Mononuclear cell (primary cell): ENCODE results near the gene PLEKHO1. TPM values are rescaled to one million over a fixed set of nuclear protein-coding genes. Genes with fewer than 3 reads are reported as not detected.
A peak's percentile ranks its signal among the peaks of the same experiment; 100 is the strongest.
"Not testable (repeated sequence)": the region's sequence is repeated elsewhere in the genome, so short reads cannot be mapped to it uniquely, and the experiment has no call there.

Experiments used
- H3K27me3 ChIP-seq: 2 replicates; pipeline ENCODE4 v1.6.0; 2011; ENCODE audit warnings: low read length, control low read depth; ENCODE audit not compliant: insufficient read depth
- H3K4me1 ChIP-seq: 2 replicates; pipeline ENCODE4 v1.5.1; 2011; ENCODE audit warnings: mild to moderate bottlenecking, low read length, control low read depth; ENCODE audit not compliant: insufficient read depth
- H3K4me3 ChIP-seq: 2 replicates; pipeline ENCODE4 v1.5.1; 2011; ENCODE audit warnings: mild to moderate bottlenecking, low read length, moderate library complexity
- H3K9me3 ChIP-seq: 2 replicates; pipeline ENCODE4 v1.5.1; 2011; ENCODE audit warnings: low read depth, mild to moderate bottlenecking, control low read depth, low read length
- total RNA-seq: library from RNA; depleted of rRNA; stranded (reverse); fragments of >200 nt; gene quantifications from one replicate; pipeline ENCODE4 v1.2.3, GENCODE V29; 2012

PLEKHO1 gene
- total RNA-seq, 1 donor, result 80.9 TPM

DNA sequence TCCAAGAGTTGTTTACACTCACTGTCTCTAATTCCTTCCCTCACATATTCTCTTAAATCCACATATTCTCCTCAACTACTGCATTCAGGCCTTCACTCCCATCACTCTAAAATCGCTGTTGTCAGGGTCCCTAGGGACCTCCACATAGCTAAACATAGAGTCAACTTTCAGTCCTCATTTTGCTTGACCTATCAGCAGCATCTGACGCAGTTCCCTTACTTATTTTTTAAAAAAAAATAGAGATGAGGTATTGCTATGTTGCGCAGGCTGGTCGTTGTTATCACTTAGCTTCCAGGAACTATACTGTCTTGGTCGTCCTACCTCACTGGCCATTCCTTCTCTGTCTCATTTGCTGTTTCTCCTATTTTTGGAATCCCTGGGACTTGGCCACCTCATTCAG is 11.7 kb upstream of the PLEKHO1 start:
- Histone ChIP-seq H3K27me3 (no peaks in the 10 kb centered on the region), H3K9me3 (no peaks in the 10 kb centered on the region), H3K4me1 (no peaks in the 10 kb centered on the region), H3K4me3 (no peak overlapping the region)

DNA sequence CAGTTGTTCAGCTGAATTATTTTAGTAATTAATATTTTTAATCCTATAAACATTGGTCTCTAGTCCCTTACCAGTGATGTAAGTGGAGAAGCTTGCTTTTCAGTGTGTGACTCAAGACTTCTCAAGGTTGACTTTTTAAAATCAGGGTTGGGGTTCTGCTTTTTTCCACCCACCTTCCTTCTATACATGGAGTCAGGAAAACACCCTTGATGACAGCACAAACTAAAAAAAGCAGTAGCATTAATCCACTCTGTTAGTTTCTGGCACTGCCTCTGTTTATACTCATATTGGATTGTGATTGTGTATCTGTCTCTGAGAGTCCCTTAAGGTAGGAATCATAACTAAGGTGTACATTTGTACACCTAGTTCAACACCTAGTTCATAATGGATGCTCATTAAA is 8.3 kb upstream of the PLEKHO1 start:
- no peaks in the 10 kb centered on the region for H3K27me3 ChIP-seq
- H3K4me3 ChIP-seq, result no peak overlapping the region
- H3K9me3 ChIP-seq, result no peaks in the 10 kb centered on the region
- peaks cover 8% of the 10 kb centered on the region for H3K4me1 ChIP-seq

DNA sequence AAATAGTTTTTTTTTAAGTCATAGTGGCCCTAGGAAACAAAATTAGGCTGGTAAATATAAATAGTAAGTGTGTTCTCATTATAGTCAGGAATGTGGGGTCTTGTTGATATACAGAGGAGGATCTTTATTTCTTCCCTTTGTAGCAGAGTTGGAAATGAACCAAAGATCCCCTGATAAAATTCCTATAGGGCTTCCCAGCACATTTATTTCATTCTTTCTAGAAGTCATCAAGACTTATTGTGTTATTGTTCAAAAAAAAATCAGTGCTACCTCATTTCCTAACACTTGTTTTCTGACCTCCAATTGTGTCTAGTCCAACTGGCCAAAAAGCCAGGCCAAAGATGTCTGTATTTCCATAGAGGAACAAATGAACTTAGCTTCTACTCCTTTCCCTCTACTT is 7.6 kb upstream of the PLEKHO1 start:
- Histone ChIP-seq H3K4me1 (peaks cover 12% of the 10 kb centered on the region), H3K4me3 (no peak overlapping the region), H3K9me3 (no peaks in the 10 kb centered on the region), H3K27me3 (no peaks in the 10 kb centered on the region)

DNA sequence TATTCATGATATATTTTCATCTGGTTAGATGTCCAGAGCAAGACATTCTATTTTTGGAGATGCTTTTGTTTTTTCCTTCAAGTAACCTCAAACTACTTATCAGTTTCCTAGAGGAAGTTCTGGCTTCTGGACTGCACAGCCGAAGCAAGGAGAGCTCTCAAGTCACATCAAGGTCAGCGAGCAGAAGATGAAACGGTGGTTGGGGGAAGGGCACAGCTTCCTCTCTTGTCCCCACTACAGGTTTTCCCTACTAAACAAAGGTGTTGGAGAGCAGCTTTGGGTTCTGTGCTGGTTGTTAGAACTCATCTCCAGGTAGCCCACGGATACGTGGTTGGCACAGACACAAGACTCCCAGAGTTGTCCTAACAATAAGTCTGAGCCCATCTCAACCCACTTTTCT is 5.1 kb upstream of the PLEKHO1 start:
- H3K4me3 ChIP-seq, result no peak overlapping the region
- no peaks in the 10 kb centered on the region for H3K9me3 ChIP-seq
- peaks cover 31% of the 10 kb centered on the region for H3K4me1 ChIP-seq
- H3K27me3 ChIP-seq, result no peaks in the 10 kb centered on the region

DNA sequence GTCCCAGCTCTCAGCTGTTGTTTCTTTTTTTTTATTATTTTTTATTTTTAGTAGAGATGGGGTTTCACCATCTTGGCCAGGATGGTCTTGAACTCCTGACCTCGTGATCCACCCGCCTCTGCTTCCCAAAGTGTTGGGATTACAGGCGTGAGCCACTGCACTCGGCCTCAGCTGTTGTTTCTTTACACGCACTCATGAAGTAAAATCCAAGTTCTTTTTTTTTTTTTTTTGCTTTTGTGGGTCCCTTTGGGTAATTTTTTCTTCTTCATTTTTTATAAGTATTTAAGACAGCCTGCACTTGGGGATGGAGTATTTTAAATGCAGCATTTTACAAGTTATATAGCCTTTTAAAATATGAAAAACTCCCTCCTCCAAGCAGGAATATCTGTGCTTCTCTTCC is 3.7 kb upstream of the PLEKHO1 start:
- H3K4me3 ChIP-seq, H3K27me3 ChIP-seq, H3K9me3 ChIP-seq: not testable (repeated sequence)
- H3K4me1 ChIP-seq, result peaks cover 34% of the 10 kb centered on the region

DNA sequence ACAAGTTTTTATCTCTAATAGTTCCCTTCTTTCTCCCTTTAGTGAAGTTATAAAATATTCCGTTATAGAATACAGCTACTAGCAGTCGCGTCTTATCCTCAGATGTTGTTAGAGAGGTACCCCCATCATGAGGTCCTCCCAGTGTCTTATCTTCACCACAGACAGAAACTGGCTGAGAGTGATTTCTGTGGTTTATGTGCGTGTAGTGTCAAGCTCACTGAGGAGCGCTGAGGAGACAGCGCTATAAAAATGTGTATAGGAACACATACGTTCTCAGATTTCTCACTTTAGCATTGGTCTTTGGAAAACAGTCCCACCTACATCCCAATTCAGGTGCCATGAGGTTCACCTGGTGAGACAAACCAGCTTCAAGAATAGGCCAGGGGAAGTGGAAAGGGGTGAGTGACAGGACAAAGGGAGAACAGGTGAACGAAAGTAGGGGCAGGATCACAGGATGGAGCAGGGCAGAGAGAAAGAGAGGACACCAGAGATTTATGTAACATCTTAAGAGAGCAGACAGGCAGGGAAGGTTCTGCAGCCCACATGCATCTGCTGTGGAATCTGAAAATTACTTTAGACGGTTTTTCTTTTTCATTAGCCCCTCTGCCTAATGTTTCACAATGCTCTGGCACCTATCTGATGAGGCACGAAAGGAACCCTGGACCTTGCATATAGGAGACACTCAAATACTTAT is 2.7 kb upstream of the PLEKHO1 start:
- no peak overlapping the region for H3K4me3 ChIP-seq
- no peaks in the 10 kb centered on the region for H3K27me3 ChIP-seq
- no peaks in the 10 kb centered on the region for H3K9me3 ChIP-seq
- H3K4me1 ChIP-seq, result peaks cover 43% of the 10 kb centered on the region

DNA sequence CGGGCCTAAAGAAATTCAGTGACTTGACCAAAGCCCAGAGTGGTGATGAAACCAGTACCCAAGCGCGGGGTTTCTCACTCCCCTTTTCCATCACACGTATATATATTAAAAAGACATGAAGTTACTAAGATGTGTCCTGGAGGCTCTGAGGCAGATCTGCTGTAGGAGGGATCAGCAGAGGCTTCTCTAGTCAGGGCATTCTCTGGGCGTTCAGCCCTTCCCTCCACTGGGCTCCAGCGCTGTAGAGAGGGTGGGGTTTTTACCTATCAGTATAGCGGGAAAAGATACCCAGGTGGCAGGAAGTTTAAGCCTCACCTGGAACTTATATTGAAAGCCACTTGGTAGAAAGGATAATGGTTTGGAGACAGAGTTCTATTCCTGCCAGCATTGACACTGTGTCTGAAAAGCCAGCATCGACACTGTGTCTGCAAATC is 862 bp upstream of the PLEKHO1 start:
- peak overlapping the region; percentile 98 for H3K4me3 ChIP-seq
- peaks cover 62% of the 10 kb centered on the region for H3K4me1 ChIP-seq
- H3K9me3 ChIP-seq, result no peaks in the 10 kb centered on the region
- H3K27me3 ChIP-seq, result no peaks in the 10 kb centered on the region

DNA sequence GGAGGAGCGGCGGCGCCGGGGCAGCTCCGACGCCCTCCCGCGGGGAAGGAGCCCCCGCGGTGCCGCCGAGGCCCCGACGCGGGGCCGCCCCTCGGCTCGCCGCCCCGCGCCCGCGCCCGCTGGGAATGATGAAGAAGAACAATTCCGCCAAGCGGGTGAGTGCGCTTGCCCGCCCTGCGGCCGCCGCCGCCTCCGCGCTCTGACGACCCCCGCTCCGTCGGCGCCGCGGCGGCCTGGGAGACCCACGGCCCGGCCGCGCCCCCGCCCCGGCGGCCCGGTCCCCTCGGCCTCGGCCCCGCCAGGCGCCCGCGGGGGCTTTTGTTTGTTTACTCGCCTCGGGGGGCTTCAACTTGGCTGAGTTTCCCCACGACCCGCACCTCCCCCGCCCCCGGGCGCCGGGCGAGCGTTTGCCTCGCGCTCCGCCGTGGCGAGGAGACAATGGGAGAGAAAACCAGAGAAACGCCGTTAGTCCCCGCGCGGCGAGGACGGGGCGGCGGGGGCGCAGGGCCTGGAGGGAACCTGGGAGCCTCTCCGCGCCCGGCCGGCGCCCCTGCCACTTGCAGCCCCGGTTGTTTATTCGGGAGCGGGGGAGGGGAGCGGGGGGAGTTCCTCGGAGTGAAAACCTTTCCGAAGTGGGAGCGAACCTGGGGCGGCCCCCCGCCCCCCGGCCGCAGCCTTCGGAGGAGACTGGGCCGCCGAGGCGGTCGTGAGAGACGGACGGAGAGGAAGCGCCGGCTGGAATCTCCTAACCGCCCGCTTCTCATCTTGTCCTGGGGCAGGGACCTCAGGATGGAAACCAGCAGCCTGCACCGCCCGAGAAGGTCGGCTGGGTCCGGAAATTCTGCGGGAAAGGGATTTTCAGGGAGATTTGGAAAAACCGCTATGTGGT is 661 bp downstream of the PLEKHO1 start:
- Histone ChIP-seq H3K4me1 (peaks cover 69% of the 10 kb centered on the region), H3K9me3 (no peaks in the 10 kb centered on the region), H3K27me3 (no peaks in the 10 kb centered on the region), H3K4me3 (peak overlapping the region; percentile 98)

DNA sequence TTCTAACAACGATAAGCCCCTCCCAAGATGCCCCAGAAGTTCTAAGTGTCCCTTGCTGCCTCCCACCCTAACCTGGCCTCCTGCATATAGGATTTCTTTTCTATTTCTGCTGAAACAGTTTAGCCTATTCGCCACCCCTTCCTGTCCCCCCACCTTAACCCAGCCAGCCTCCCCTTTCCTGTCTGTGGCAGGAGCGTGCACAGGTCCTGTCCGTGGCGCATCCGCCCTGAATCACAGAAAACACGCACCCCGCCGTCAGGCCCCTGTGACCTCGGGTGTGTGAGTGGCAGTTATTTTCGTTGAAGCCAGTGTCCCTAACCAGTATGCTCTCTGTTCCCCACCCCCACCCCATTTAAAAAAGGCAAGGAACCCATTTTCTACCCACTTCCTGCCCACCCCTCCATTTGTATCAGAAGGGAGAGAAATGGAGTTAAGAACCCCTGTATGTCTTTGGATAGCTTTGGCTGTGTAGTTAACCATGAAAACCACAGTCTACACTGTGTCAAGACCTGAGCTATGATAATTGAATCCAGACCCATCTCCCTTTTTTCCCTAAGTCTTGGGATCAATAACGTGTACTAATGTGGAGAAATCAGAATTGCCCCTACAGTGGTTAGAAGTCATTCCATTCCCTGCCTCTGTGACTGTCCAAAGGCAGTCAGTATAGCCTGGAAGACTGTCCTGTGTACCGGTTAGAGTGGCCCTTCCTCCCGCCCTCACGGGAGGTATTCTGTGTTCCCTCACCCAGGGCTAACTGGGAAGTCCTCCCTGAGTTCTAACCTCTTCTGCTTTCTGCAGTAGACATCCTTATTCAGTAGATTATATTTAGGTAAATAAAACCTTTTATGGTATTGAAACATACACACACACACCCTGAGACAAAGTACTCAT is 1.8 kb downstream of the PLEKHO1 start:
- Histone ChIP-seq H3K27me3 (no peaks in the 10 kb centered on the region), H3K9me3 (no peaks in the 10 kb centered on the region), H3K4me1 (peaks cover 80% of the 10 kb centered on the region), H3K4me3 (peak overlapping the region; percentile 98)

DNA sequence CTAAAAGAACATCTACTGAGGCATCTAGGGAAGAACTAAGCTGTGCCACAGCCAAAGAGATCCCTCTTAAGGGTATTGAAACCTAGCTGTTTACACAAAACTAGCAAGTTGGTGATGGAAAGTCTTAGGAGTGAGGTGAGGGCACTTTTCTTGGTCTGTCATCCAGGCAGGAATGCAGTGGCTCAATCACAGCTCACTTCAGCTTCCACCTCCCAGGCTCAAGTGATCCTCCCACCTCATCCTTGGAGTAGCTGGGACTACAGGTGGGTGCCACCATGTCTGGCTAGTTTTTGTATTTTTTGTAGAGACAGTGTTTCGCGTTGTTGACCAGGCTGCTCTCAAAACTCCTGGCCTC is 2.4 kb downstream of the PLEKHO1 start:
- peak overlapping the region; percentile 98 for H3K4me3 ChIP-seq
- H3K27me3 ChIP-seq, result no peaks in the 10 kb centered on the region
- peaks cover 80% of the 10 kb centered on the region for H3K4me1 ChIP-seq
- no peaks in the 10 kb centered on the region for H3K9me3 ChIP-seq

DNA sequence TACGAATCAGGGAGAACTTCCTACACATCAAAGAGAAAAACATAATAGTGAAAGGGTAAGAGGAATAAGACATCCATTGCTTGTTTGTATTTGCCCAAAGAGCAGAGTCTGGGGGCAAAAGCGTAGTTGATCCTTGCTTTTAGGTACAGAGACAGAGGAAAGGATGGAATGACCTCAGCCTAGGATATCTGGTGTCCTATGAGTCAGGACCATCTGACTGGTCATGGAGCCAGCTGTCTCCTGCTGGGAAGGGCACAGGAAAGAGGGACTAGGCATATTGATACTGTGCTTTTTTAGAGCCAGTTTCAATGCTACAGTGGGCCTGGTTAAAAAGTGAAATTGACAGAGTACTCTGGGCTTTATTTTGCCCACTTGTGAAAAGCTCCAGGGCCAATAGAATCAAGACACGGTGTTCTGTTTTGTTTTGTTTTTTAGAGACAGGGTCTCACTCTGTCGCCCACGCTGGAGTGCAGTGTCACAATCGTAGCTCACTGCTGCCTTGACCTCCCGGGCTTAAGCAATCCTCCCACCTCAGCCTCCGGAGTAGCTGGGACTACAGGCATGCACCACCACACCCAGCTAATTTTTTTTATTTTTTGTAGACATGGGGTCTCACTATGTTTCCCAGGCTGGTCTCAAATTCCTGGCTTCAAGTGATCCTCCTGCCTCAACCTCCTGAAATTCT is 3.2 kb downstream of the PLEKHO1 start:
- no peaks in the 10 kb centered on the region for H3K9me3 ChIP-seq
- peak overlapping the region; percentile 98 for H3K4me3 ChIP-seq
- H3K4me1 ChIP-seq, result peaks cover 84% of the 10 kb centered on the region
- no peaks in the 10 kb centered on the region for H3K27me3 ChIP-seq

DNA sequence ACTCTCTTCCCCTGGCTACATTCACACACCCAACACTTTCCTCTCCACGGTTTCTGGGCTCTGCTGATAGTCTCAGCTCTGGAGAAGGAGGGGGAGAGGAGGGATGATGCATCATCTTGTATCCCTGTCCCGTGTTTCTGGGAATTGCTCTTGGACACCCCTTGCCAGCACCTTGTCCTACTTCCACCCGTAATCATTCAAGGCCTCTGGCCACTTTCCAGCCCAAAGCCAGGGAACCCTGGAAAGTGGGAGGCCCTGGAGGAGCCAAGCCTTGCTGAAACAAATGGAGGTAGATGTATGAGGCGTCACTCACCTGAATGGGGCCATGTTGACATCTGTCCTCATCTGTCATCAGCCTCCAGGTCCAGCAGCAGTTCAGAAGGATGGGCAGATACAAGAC is 4.4 kb downstream of the PLEKHO1 start:
- no peak overlapping the region for H3K4me3 ChIP-seq
- peaks cover 84% of the 10 kb centered on the region for H3K4me1 ChIP-seq
- no peaks in the 10 kb centered on the region for H3K9me3 ChIP-seq
- no peaks in the 10 kb centered on the region for H3K27me3 ChIP-seq

DNA sequence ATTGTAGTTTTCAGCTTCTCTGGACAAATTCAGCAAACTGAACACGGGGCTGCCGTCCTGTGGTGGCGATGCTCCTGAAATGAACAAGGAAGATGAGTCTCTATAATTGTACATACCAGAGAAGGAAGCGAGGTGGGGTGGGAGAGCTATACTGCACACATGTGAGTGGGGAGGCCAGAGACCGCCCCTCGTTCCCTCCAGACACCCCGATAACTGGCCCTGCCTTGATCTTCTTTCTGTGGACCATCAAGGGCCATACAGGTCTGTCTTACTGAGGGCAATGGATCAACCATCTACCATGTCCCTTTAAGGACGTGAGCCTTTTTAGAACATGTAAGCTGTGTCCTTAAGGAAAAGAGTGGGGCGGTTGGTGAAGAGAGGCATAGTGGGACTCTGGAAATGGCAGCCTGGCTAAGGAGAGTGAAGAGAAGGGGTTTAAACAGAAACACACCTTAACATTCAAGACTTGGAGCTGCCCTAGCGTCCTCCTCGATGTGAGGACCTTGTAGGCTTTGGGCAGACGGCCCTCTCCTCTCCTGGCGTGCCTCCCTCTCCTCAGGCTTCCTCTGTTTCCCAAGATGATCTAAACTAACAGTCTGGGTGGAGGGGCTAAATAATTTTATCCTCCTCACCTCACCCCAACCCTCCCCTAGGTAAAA is 5.8 kb downstream of the PLEKHO1 start:
- no peak overlapping the region for H3K4me3 ChIP-seq
- H3K4me1 ChIP-seq, result peaks cover 96% of the 10 kb centered on the region
- no peaks in the 10 kb centered on the region for H3K9me3 ChIP-seq
- H3K27me3 ChIP-seq, result no peaks in the 10 kb centered on the region

DNA sequence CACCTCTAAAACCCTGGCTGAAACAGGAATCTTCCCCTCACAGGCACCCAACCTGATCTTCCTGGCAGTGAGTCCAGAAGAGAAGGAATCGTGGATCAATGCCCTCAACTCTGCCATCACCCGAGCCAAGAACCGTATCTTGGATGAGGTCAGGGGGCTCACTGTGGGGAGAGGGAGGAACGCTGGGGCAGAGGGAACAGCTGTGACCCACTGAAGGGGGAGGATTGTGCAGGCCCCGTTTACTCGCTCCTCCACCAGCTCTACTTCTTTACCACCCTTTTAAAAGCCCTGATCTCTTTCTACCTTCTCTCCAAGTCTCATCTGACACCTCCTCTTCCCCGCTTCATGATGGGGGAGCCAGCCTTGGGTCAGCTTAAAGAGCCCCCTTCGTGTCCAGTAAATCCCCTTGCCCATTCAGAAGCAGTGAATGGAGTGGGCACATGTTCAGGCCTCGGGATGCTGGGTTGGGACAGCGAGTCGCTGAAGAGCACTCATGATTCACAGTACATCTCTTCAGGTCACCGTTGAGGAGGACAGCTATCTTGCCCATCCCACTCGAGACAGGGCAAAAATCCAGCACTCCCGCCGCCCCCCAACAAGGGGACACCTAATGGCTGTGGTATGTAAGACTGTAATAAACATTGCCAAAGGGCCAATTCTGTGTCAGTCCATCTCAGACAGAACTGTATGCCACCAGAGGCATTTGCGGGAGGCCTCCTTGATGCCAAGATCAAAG is 7.3 kb downstream of the PLEKHO1 start:
- Histone ChIP-seq H3K27me3 (no peaks in the 10 kb centered on the region), H3K9me3 (no peaks in the 10 kb centered on the region), H3K4me1 (peaks cover 99% of the 10 kb centered on the region), H3K4me3 (no peak overlapping the region)
